ENCODE data around the gene ASB16. TPM values are rescaled to one million over a fixed set of nuclear protein-coding genes. Genes with fewer than 3 reads are reported as not detected.

Gene ASB16
- total RNA-seq, 1 experiment from 2014 or later, result 0.37 TPM

DNA sequence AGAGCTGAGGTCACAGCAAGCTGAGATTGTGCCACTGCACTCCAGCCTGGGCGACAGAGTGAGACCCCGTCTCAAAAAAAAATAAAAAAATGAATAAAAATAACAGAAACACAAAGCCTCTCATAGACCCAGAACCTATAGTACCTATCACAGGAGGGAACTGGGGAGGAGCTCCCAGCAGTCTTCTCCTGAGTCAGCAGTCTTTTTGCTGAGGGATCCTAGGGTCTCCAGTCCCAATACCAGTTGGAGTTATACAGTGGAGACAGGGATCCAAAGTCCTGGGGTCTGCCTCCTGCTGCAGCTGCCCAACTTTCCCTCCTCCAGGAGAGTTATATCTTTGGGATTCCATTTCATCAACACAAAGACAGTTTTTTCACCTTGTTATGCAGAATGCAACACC lies 12.5 kb downstream of the ASB16 start (continued):
- TF ChIP-seq, protein P1, sequence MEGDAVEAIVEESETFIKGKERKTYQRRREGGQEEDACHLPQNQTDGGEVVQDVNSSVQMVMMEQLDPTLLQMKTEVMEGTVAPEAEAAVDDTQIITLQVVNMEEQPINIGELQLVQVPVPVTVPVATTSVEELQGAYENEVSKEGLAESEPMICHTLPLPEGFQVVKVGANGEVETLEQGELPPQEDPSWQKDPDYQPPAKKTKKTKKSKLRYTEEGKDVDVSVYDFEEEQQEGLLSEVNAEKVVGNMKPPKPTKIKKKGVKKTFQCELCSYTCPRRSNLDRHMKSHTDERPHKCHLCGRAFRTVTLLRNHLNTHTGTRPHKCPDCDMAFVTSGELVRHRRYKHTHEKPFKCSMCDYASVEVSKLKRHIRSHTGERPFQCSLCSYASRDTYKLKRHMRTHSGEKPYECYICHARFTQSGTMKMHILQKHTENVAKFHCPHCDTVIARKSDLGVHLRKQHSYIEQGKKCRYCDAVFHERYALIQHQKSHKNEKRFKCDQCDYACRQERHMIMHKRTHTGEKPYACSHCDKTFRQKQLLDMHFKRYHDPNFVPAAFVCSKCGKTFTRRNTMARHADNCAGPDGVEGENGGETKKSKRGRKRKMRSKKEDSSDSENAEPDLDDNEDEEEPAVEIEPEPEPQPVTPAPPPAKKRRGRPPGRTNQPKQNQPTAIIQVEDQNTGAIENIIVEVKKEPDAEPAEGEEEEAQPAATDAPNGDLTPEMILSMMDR (IDR thresholded peaks at IDR 0.05 in 2 of 3, conservative IDR thresholded peaks at IDR 0.05 in 1 of 3; ENCODE audit: borderline replicate concordance in 1 of 3, insufficient read depth in 1 of 3, low read depth in 2 of 3, low read length in 2 of 3), result no peak
- no peak for TF ChIP-seq TCF7L2 (IDR thresholded peaks at IDR 0.05; ENCODE audit: borderline replicate concordance, extremely low read depth, insufficient read depth, insufficient read length)

DNA sequence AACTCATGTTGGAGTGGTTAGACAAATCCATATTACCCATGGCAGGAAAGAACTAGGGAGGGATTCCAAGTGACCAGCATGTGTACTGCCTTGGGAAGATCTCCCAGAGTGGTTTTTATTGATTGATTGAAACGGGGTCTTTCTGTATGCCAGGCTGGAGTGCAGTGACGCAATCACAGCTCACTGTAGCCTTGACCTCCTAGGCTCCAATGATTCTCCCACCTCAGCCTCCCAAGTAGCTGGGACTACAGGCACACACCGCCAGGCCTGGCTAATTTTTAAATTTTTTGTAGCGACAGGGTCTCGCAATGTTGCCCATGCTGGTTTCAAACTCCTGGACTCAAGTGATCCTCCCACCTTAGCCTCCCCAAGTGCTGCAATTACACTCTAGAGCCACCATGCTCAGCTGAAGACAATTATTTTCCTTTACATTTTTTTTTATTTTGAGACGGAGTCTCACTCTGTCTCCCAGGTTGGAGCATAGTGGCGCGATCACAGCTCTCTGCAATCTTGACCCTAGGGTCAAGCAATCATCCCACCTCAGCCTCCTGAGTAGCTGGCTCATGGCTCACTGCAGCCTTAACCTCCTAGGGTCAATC lies 13.8 kb downstream of the ASB16 start:
- ChIA-PET RAD21 (ENCODE audit: low non-redundant PET in 1 of 2, low total read pairs in 2 of 2, uncharacterized antibody in 2 of 2, unreplicated experiment in 2 of 2) (interaction anchor here in 1 of 2 experiments (0.6 kb wide), 1 partner anchor 23 kb away, joined by 3 read pairs; no protein-coding TSS in a partner anchor), CTCF (interaction anchor here (1.4 kb wide), 1 partner anchor 161 kb away, joined by 4 read pairs; the partner anchor contains the start of gene GRN), POLR2A (interaction anchor here (0.8 to 1.7 kb wide), 2 partner anchors 12 to 14 kb away, joined by 3 to 5 read pairs; partner anchors contain the start of gene ASB16)
- Histone ChIP-seq H3K9me2 (ENCODE audit: insufficient read depth) (no peaks in the 10 kb centered on the region), H3K36me3 (ENCODE audit: control insufficient read depth in 1 of 2, insufficient read depth in 2 of 2, low read length in 2 of 2) (peaks cover 15 to 17% of the 10 kb centered on the region in 2 experiments; a peak in 3 of 4 replicates), H3K79me2 (ENCODE audit: insufficient read depth, low read length) (peaks cover 63% of the 10 kb centered on the region), H3K4me2 (ENCODE audit: low read length) (peak overlapping the region; percentile 69; the same call in 1 of the 2 replicates), H4K20me1 (ENCODE audit: insufficient read depth) (no peaks in the 10 kb centered on the region), H2AFZ (ENCODE audit: low read depth, low read length, poor library complexity, severe bottlenecking) (no peak overlapping the region), H3K9ac (ENCODE audit: low read length) (no peak overlapping the region), H3K27ac (ENCODE audit: low read depth, low read length) (no peak overlapping the region; the same call in 1 of the 2 replicates), H3K4me1 (ENCODE audit: control insufficient read depth in 1 of 2, insufficient read depth in 2 of 2, low read length in 2 of 2) (peaks cover 7 to 20% of the 10 kb centered on the region in 2 experiments; a peak in 3 of 4 replicates), H3K27me3 (ENCODE audit: insufficient read depth, low read length) (no peaks in the 10 kb centered on the region), H3K9me3 (ENCODE audit: control insufficient read depth in 1 of 2, insufficient read depth in 1 of 2, low read depth in 1 of 2, low read length in 2 of 2) (no peaks in the 10 kb centered on the region), H3K4me3 (replicated peaks in 1 of 2; ENCODE audit: low read depth in 1 of 2, low read length in 2 of 2) (no peak overlapping the region; a peak in 1 of 4 replicates)
- no peak for DNase-seq (ENCODE audit: low read depth, low spot score)
- BruUV-seq (replicated peaks), result no TSS peak
- no peak for ATAC-seq
- intact Hi-C loops (cut with micrococcal nuclease), result no loop called here
- TF ChIP-seq FOSL1 (IDR thresholded peaks at IDR 0.05; ENCODE audit: low read depth) (no peak), ZNF274 (IDR thresholded peaks at IDR 0.05; ENCODE audit: low read depth, low read length) (no peak), POLR2AphosphoS5 (IDR thresholded peaks at IDR 0.05; ENCODE audit: low read depth, low read length) (no peak)
- TF ChIP-seq, protein P2, sequence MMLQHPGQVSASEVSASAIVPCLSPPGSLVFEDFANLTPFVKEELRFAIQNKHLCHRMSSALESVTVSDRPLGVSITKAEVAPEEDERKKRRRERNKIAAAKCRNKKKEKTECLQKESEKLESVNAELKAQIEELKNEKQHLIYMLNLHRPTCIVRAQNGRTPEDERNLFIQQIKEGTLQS (IDR thresholded peaks at IDR 0.05), result no peak
- TF ChIP-seq, protein P1 (IDR thresholded peaks at IDR 0.05 in 2 of 3, conservative IDR thresholded peaks at IDR 0.05 in 1 of 3; ENCODE audit: borderline replicate concordance in 1 of 3, insufficient read depth in 1 of 3, low read depth in 2 of 3, low read length in 2 of 3), result 0 out of 6 replicates have a peak, but pooled peaks of 1 of the 3 experiments have one; percentile 5

Measured in HCT116 (cell line).